K562 (cell line): ENCODE results near the gene F13A1. TPM values are rescaled to one million over a fixed set of nuclear protein-coding genes. Genes with fewer than 3 reads are reported as not detected.

ENCODE experiments used
- ATAC-seq: fragments of 200-7000 bp; cut with Tn5 transposase; 3 replicates; pipeline ENCODE4 v1.9.1; 2020; ENCODE audit warnings: moderate library complexity
- BruUV-seq: library from RNA; stranded (reverse); fragments of 400-500 nt; replicated peaks from 2 replicates; lab custom pipeline; 2021; lab: Mats Ljungman, UMichigan
- CTCF ChIA-PET: fragments of 300-600 bp; formaldehyde crosslinking; extraction: SDS; loops from one replicate; lab custom pipeline; 2021; ENCODE audit warnings: low intra/inter-chr PET ratio; lab: Yijun Ruan, JAX
- POLR2A ChIA-PET: fragments of 300-600, 350-650 bp; sonication (Branson Sonifier 250); formaldehyde crosslinking; extraction: SDS; loops from one replicate; lab custom pipeline; 2021; ENCODE audit warnings: antibody characterized with exemption, inconsistent platforms; lab: Yijun Ruan, JAX
- DNase-seq, 4 experiments: peaks; one replicate each; pipeline versions ENCODE4 v3.0.0 to v3.0.0-alpha.2; 2011 to 2018; ENCODE audit warnings: low spot score in 3 of 4, mixed read lengths in 3 of 4; ENCODE audit errors: extremely low read depth in 1 of 4
- FAIRE-seq: peaks from 2 replicates; lab custom pipeline; 2011; peaks lifted over from hg19 to GRCh38; lab: Jason Lieb, UNC
- H2AFZ ChIP-seq: 2 replicates; pipeline ENCODE4 v1.6.0; 2011; ENCODE audit warnings: low read depth, low read length, control low read depth, inconsistent platforms
- H3K27ac ChIP-seq: fragments of 200-600 bp; 3 replicates; pipeline ENCODE4 v1.8.0; 2011; ENCODE audit warnings: low read depth, mild to moderate bottlenecking, control low read depth, inconsistent platforms, low read length, moderate library complexity, mixed read lengths; ENCODE audit errors: extremely low read depth
- H3K27me3 ChIP-seq, 2 experiments: fragments of 300-600 bp in 1 of 2; 2 replicates in 1 of 2; 3 replicates in 1 of 2; pipeline versions ENCODE4 v1.6.0 to v1.8.0; 2011; ENCODE audit warnings: inconsistent platforms in 2 of 2, low read length in 2 of 2, mild to moderate bottlenecking in 1 of 2, mixed read lengths in 1 of 2, moderate library complexity in 1 of 2; ENCODE audit not compliant: control insufficient read depth in 2 of 2, insufficient read depth in 2 of 2
- H3K36me3 ChIP-seq: fragments of 300-600 bp; 3 replicates; pipeline ENCODE4 v1.8.0; 2011; ENCODE audit warnings: mild to moderate bottlenecking, low read length, inconsistent platforms; ENCODE audit not compliant: control insufficient read depth, insufficient read depth
- H3K4me1 ChIP-seq, 2 experiments: fragments of 200-600 bp in 1 of 2; replicated peaks in 1 of 2; 2 replicates in 1 of 2; 3 replicates in 1 of 2; pipeline versions ENCODE4 v1.5.1 to v1.8.0; 2011; ENCODE audit warnings: inconsistent platforms in 2 of 2, low read length in 2 of 2, mild to moderate bottlenecking in 1 of 2, mixed read lengths in 1 of 2, moderate library complexity in 1 of 2; ENCODE audit not compliant: control insufficient read depth in 2 of 2, insufficient read depth in 2 of 2
- H3K4me2 ChIP-seq: 2 replicates; pipeline ENCODE4 v1.6.1; 2011; ENCODE audit warnings: low read length, control low read depth, inconsistent platforms, mixed read lengths; ENCODE audit not compliant: insufficient read depth
- H3K4me3 ChIP-seq: fragments of 200-600 bp; sonication (generic), shearing (Covaris generic); 2 replicates; pipeline ENCODE4 v1.5.1; 2016; ENCODE audit warnings: control low read depth, inconsistent platforms
- H3K79me2 ChIP-seq: fragments of 200-600 bp; 3 replicates; pipeline ENCODE4 v1.8.0; 2011; ENCODE audit warnings: low read length, inconsistent platforms; ENCODE audit not compliant: control insufficient read depth, insufficient read depth
- H3K9ac ChIP-seq, 2 experiments: 2 replicates each; pipeline versions ENCODE4 v1.6.0 to v1.6.1; 2011; ENCODE audit warnings: low read depth in 2 of 2, low read length in 2 of 2, control low read depth in 1 of 2, inconsistent platforms in 1 of 2, mild to moderate bottlenecking in 1 of 2, mixed read lengths in 1 of 2; ENCODE audit not compliant: insufficient read depth in 1 of 2
- H3K9me1 ChIP-seq: one replicate; pipeline ENCODE4 v1.6.0; 2011; ENCODE audit warnings: inconsistent platforms, mild to moderate bottlenecking, low read length, moderate library complexity; ENCODE audit not compliant: control insufficient read depth, insufficient read depth
- H3K9me3 ChIP-seq: replicated peaks from 2 replicates; pipeline ENCODE4 v1.5.1; 2011; ENCODE audit warnings: low read depth, low read length, inconsistent platforms; ENCODE audit not compliant: control insufficient read depth, insufficient read depth
- H4K20me1 ChIP-seq: replicated peaks from 2 replicates; pipeline ENCODE4 v1.6.1; 2011; ENCODE audit warnings: low read length, inconsistent platforms, mixed read lengths; ENCODE audit not compliant: control insufficient read depth, insufficient read depth
- BDP1 ChIP-seq: IDR thresholded peaks from 3 replicates; pipeline ENCODE4 v1.6.1; 2011; ENCODE audit not compliant: insufficient read length, insufficient read depth
- HDGF ChIP-seq: fragments of 450-650 bp; IDR thresholded peaks from 2 replicates; pipeline ENCODE4 v1.6.1; 2016
- JUN ChIP-seq, 2 experiments: sonication (generic) in 1 of 2; formaldehyde crosslinking in 1 of 2; IDR thresholded peaks; 2 replicates each; pipeline versions ENCODE4 v1.6.1 to v1.8.0; 2012 to 2022; ENCODE audit warnings: borderline replicate concordance in 2 of 2, mild to moderate bottlenecking in 2 of 2, improper control_type of control experiment in 1 of 2, low read depth in 1 of 2, low read length in 1 of 2, missing genetic modification reagents in 1 of 2
- NKRF ChIP-seq: fragments of 450-650 bp; IDR thresholded peaks from 2 replicates; pipeline ENCODE4 v1.6.1; 2016; ENCODE audit warnings: borderline replicate concordance
- PHB ChIP-seq: fragments of 250-450 bp; sonication (Bioruptor Pico); IDR thresholded peaks from 2 replicates; pipeline ENCODE4 v1.5.0; 2021
- PPARD ChIP-seq: fragments of 250-450 bp; sonication (Bioruptor Pico); IDR thresholded peaks from 2 replicates; pipeline ENCODE4 v1.8.0; 2022; ENCODE audit warnings: inconsistent platforms, mild to moderate bottlenecking, moderate library complexity
- TAF1 ChIP-seq: IDR thresholded peaks from 2 replicates; pipeline ENCODE4 v1.6.1; 2011; ENCODE audit warnings: mild to moderate bottlenecking, low read length, moderate library complexity; ENCODE audit not compliant: insufficient read depth, control insufficient read depth, severe bottlenecking; ENCODE audit errors: extremely low read depth
- XRCC3 ChIP-seq: fragments of 450-650 bp; IDR thresholded peaks from 2 replicates; pipeline ENCODE4 v1.6.1; 2017; ENCODE audit warnings: mild to moderate bottlenecking, moderate library complexity
- ZNF121 ChIP-seq: sonication (generic); formaldehyde crosslinking; conservative IDR thresholded peaks from 2 replicates; pipeline ENCODE4 v1.8.0; 2022; ENCODE audit warnings: missing genetic modification reagents
- WGBS: fragments of 100-300 bp; shearing (Covaris generic); methylation state at CpG from one replicate; pipeline ENCODE4 v1.1.6; 2016; ENCODE audit warnings: low coverage, mixed read lengths; ENCODE audit not compliant: insufficient coverage; ENCODE audit errors: missing lambda C conversion rate; 5-methylcytosine and 5-hydroxymethylcytosine counted together
- in situ Hi-C: fragments of 300-500 bp; cut with MboI; formaldehyde crosslinking; loops from 4 replicates; pipeline ENCODE4 v1.15.0; 2018; ENCODE audit warnings: inconsistent platforms, mixed read lengths
- intact Hi-C: fragments of 100-400 bp; cut with micrococcal nuclease; formaldehyde crosslinking; loops from 2 replicates; pipeline ENCODE4 v1.14.2; 2022
- polyA plus RNA-seq, 8 experiments: library from polyadenylated mRNA; depleted of rRNA in 4 of 8; stranded (reverse) in 5 of 8; unstranded in 3 of 8; fragments of >200 nt; fragmentation: Nextera tagmentation in 2 of 8; fragmentation: Illumina TruSeq in 1 of 8; extraction: Ambion mirVana in 2 of 8; extraction: Trizol in 1 of 8; gene quantifications; 2 replicates each; pipeline versions ENCODE4 v1.2.1 to v1.2.3, GENCODE V29; 2011 to 2014; ENCODE audit warnings: inconsistent platforms in 1 of 8, missing spikeins in 1 of 8
- total RNA-seq, 7 experiments: library from RNA; depleted of rRNA in 6 of 7; stranded (reverse); fragments of >200 nt in 6 of 7; fragmentation: Illumina TruSeq in 2 of 7; extraction: Trizol in 2 of 7; gene quantifications; 2 replicates each; pipeline versions ENCODE4 v1.2.1 to v1.2.3, GENCODE V29; 2011 to 2021; ENCODE audit warnings: low replicate concordance in 1 of 7

F13A1 gene
- total and polyA plus RNA-seq, 9 of the 15 experiments (the other 6 are each of a cell fraction or from before 2014, with no cell fraction given), result 0.33 TPM; not detected in 8

GRCh38 chr6:6348256-6348655, 27.8 kb upstream of the F13A1 start:
- ChIA-PET POLR2A (no interaction called here), CTCF (no interaction called here)
- ATAC-seq (no peak), FAIRE-seq (no peak), DNase-seq (no peak)
- no peaks in the 10 kb centered on the region for H3K79me2 ChIP-seq
- in situ Hi-C loops (loop anchor here (10.0 kb wide), 1 partner anchor 483 kb away; no protein-coding TSS in a partner anchor), intact Hi-C loops (no loop called here)
- H3K9ac ChIP-seq, result no peak overlapping the region
- no peaks in the 10 kb centered on the region for H3K9me1 ChIP-seq
- H3K4me2 ChIP-seq, result no peak overlapping the region
- no peak overlapping the region for H2AFZ ChIP-seq
- peaks cover 0 to 1% of the 10 kb centered on the region in 2 experiments; a peak in 1 of 5 replicates for H3K27me3 ChIP-seq
- H4K20me1 ChIP-seq, result no peaks in the 10 kb centered on the region
- no peaks in the 10 kb centered on the region for H3K36me3 ChIP-seq
- no TSS peak for BruUV-seq
- under 1% methylated on average over 5 of the region's 5 CpGs for WGBS
- no peaks in the 10 kb centered on the region for H3K9me3 ChIP-seq
- H3K27ac ChIP-seq, result no peak overlapping the region
- H3K4me3 ChIP-seq, result no peak overlapping the region
- no peaks in the 10 kb centered on the region for H3K4me1 ChIP-seq
- no peak for TF ChIP-seq PHB (CRISPR knock-in tag)
- no peak for TF ChIP-seq PPARD (CRISPR knock-in tag)
- no peak for TF ChIP-seq JUN (IDR thresholded peaks at IDR 0.05; ENCODE audit: borderline replicate concordance, low read depth, low read length)
- no peak for TF ChIP-seq JUN (CRISPR knock-in tag; IDR thresholded peaks at IDR 0.05; ENCODE audit: borderline replicate concordance)
- no peak for TF ChIP-seq XRCC3
- no peak for TF ChIP-seq ZNF121
- TF ChIP-seq HDGF, result no peak
- no peak for TF ChIP-seq NKRF
- TF ChIP-seq BDP1, result no peak
- no peak for TF ChIP-seq TAF1
- TF ChIP-seq, all 486 proteins: peak for 0
